Measurements from ENCODE around the gene PTPRJ. TPM values are rescaled to one million over a fixed set of nuclear protein-coding genes. Genes with fewer than 3 reads are reported as not detected.
A peak's percentile ranks its signal among the peaks of the same experiment; 100 is the strongest.

Gene PTPRJ
- total and polyA plus RNA-seq, 2 of the 4 experiments (the other 2 are of a cell fraction), result 5.6 to 14.9 TPM

DNA sequence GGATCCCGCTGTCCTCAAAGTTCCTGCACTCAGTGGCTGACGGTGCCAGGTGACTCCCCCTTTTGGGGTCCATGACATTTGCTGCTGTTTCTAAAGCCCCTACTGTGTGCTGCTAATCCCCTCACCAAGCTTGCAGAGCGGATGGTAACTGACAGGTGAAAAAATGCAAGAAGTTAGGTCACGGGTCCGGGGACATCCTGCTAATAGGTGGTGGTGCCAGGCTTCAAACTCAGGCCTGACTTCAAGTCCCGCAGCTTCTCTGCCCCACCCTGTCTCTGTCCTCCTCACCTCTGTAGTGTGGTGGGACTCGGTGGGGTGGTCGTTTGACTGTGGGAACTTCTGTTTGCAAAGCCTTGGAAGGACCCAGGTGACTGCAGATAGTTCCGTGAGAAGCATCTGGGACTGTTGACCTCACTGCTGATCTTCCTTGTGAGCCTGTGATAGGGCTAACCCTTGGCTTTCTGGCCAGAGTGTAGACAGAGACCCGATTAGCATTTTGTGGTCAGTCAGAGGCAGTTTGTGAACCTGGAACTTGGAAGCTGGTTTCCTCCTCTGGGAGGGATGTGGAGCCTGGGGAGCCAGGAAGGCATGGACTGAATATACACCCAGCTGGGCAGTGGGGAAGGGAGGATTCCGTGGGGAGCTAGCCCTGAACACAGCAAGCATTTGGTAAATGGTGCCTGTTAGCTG lies 120.8 kb downstream of the PTPRJ start:
- no peak overlapping the region for H3K27ac ChIP-seq (ENCODE audit: insufficient read depth, low read length)
- peaks cover 4% of the 10 kb centered on the region for H3K4me1 ChIP-seq (ENCODE audit: control insufficient read depth, insufficient read depth, low read length)
- WGBS, 2 experiments (ENCODE audit: extremely low coverage in 2 of 2, insufficient read length in 1 of 2), result 68% methylated on average over 3 of the region's 11 CpGs; no CpG with 5 or more reads in 1 of the 2 experiments
- H3K18ac ChIP-seq (ENCODE audit: low read depth, low read length), result no peak overlapping the region
- H3K9ac ChIP-seq (ENCODE audit: low read depth, low read length), result no peak overlapping the region
- intact Hi-C loops (cut with micrococcal nuclease) (no loop called here), dilution Hi-C loops (cut with HindIII; ENCODE audit: low sequenced_read_pairs, unreplicated experiment) (no loop called here), in situ Hi-C loops (cut with MboI; ENCODE audit: low sequenced_read_pairs) (loop anchor here (10.0 kb wide), 1 partner anchor 246 kb away; no protein-coding TSS in a partner anchor)
- no peaks in the 10 kb centered on the region for H3K9me3 ChIP-seq (ENCODE audit: control insufficient read depth, insufficient read depth, low read length)
- no peak overlapping the region for H4K5ac ChIP-seq (ENCODE audit: low read depth, low read length)
- H4K8ac ChIP-seq (ENCODE audit: low read depth in 2 of 2, low read length in 2 of 2), result no peak overlapping the region
- no peak overlapping the region for H2AK9ac ChIP-seq (replicated peaks; ENCODE audit: low read depth, low read length, poor library complexity)
- no peak overlapping the region for H4K91ac ChIP-seq (ENCODE audit: insufficient read depth, low read depth, low read length)
- no peaks in the 10 kb centered on the region for H3K27me3 ChIP-seq (ENCODE audit: control insufficient read depth, insufficient read depth, low read length)
- CTCF ChIA-PET, result interaction anchor here (0.6 kb wide), 1 partner anchor 50 kb away, joined by 3 read pairs; no protein-coding TSS in a partner anchor
- H3K79me1 ChIP-seq (ENCODE audit: low read depth in 1 of 2, low read length in 2 of 2), result peaks cover 37 to 67% of the 10 kb centered on the region in 2 experiments
- H2BK5ac ChIP-seq (ENCODE audit: low read depth, low read length, poor library complexity, severe bottlenecking), result no peak overlapping the region
- H3K9me1 ChIP-seq (ENCODE audit: insufficient read depth, low read length), result peaks cover 27% of the 10 kb centered on the region
- no peaks in the 10 kb centered on the region for H3K36me3 ChIP-seq (ENCODE audit: control insufficient read depth, insufficient read depth, low read length)
- H3K4me2 ChIP-seq (ENCODE audit: low read depth, low read length), result no peak overlapping the region
- 0 out of 2 replicates have a peak overlapping the region, but pooled peaks have one; percentile 31 for H3K14ac ChIP-seq (replicated peaks; ENCODE audit: low read depth, low read length)
- H3K56ac ChIP-seq (ENCODE audit: extremely low read depth, insufficient read depth, low read length), result no peak overlapping the region
- H3K23ac ChIP-seq (ENCODE audit: low read depth, low read length), result no peak overlapping the region
- no peak overlapping the region for H3K4ac ChIP-seq (ENCODE audit: low read depth, low read length)
- no peak for ATAC-seq (ENCODE audit: low read depth)
- H2AFZ ChIP-seq (replicated peaks; ENCODE audit: low read length, poor library complexity), result no peak overlapping the region
- H2AK5ac ChIP-seq (ENCODE audit: low read depth, low read length), result no peak overlapping the region
- H2BK20ac ChIP-seq (ENCODE audit: low read depth, low read length), result no peak overlapping the region
- peaks cover 24% of the 10 kb centered on the region for H4K20me1 ChIP-seq (ENCODE audit: insufficient read depth, low read length)
- no peak overlapping the region for H3K4me3 ChIP-seq (ENCODE audit: insufficient read depth, low read depth, low read length)
- no peak for DNase-seq
- H2BK15ac ChIP-seq (ENCODE audit: low read depth, low read length), result no peak overlapping the region
- no TSS peak for BruUV-seq (replicated peaks)
- POLR2A ChIA-PET (ENCODE audit: unreplicated experiment), result interaction anchor here (0.5 kb wide), 1 partner anchor 38 kb away, joined by 3 read pairs; no protein-coding TSS in a partner anchor
- H2BK120ac ChIP-seq (ENCODE audit: low read depth, low read length), result no peak overlapping the region
- TF ChIP-seq CHD1 (IDR thresholded peaks at IDR 0.05; ENCODE audit: low read depth, low read length), result no peak
- TF ChIP-seq, protein P1, sequence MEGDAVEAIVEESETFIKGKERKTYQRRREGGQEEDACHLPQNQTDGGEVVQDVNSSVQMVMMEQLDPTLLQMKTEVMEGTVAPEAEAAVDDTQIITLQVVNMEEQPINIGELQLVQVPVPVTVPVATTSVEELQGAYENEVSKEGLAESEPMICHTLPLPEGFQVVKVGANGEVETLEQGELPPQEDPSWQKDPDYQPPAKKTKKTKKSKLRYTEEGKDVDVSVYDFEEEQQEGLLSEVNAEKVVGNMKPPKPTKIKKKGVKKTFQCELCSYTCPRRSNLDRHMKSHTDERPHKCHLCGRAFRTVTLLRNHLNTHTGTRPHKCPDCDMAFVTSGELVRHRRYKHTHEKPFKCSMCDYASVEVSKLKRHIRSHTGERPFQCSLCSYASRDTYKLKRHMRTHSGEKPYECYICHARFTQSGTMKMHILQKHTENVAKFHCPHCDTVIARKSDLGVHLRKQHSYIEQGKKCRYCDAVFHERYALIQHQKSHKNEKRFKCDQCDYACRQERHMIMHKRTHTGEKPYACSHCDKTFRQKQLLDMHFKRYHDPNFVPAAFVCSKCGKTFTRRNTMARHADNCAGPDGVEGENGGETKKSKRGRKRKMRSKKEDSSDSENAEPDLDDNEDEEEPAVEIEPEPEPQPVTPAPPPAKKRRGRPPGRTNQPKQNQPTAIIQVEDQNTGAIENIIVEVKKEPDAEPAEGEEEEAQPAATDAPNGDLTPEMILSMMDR (conservative IDR thresholded peaks at IDR 0.05; ENCODE audit: low read depth, low read length), result no peak
- TF ChIP-seq FOS (IDR thresholded peaks at IDR 0.05; ENCODE audit: low read depth, low read length), result no peak
- TF ChIP-seq CEBPB (IDR thresholded peaks at IDR 0.05; ENCODE audit: low read depth, low read length), result no peak
- TF ChIP-seq BHLHE40 (IDR thresholded peaks at IDR 0.05; ENCODE audit: low read depth, low read length), result no peak
- no peak for TF ChIP-seq MAFK (IDR thresholded peaks at IDR 0.05; ENCODE audit: low read depth, low read length)
- TF ChIP-seq, protein P2, sequence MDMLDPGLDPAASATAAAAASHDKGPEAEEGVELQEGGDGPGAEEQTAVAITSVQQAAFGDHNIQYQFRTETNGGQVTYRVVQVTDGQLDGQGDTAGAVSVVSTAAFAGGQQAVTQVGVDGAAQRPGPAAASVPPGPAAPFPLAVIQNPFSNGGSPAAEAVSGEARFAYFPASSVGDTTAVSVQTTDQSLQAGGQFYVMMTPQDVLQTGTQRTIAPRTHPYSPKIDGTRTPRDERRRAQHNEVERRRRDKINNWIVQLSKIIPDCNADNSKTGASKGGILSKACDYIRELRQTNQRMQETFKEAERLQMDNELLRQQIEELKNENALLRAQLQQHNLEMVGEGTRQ (IDR thresholded peaks at IDR 0.05; ENCODE audit: low read depth, low read length), result no peak
- TF ChIP-seq MXI1 (IDR thresholded peaks at IDR 0.05; ENCODE audit: borderline replicate concordance, low read depth, low read length), result no peak
- TF ChIP-seq, protein P3, sequence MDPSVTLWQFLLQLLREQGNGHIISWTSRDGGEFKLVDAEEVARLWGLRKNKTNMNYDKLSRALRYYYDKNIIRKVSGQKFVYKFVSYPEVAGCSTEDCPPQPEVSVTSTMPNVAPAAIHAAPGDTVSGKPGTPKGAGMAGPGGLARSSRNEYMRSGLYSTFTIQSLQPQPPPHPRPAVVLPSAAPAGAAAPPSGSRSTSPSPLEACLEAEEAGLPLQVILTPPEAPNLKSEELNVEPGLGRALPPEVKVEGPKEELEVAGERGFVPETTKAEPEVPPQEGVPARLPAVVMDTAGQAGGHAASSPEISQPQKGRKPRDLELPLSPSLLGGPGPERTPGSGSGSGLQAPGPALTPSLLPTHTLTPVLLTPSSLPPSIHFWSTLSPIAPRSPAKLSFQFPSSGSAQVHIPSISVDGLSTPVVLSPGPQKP (IDR thresholded peaks at IDR 0.05; ENCODE audit: borderline replicate concordance, low read depth, low read length), result no peak
- TF ChIP-seq NFE2L2 (IDR thresholded peaks at IDR 0.05; ENCODE audit: low read depth, low read length), result no peak
- TF ChIP-seq RAD21 (IDR thresholded peaks at IDR 0.05; ENCODE audit: low read length), result no peak
- no peak for TF ChIP-seq SMC3 (IDR thresholded peaks at IDR 0.05; ENCODE audit: low read depth, low read length)
- no peak for TF ChIP-seq RCOR1 (IDR thresholded peaks at IDR 0.05; ENCODE audit: insufficient replicate concordance, low read length)
- no peak for TF ChIP-seq RFX5 (IDR thresholded peaks at IDR 0.05; ENCODE audit: low read depth, low read length)
- TF ChIP-seq MAZ (IDR thresholded peaks at IDR 0.05; ENCODE audit: borderline replicate concordance, low read depth, low read length), result no peak
